Measurements from ENCODE around the gene ITPKB. TPM values are rescaled to one million over a fixed set of nuclear protein-coding genes. Genes with fewer than 3 reads are reported as not detected.

ITPKB gene
- total RNA-seq, 1 donor from 2014 or later, result 9.8 TPM

DNA sequence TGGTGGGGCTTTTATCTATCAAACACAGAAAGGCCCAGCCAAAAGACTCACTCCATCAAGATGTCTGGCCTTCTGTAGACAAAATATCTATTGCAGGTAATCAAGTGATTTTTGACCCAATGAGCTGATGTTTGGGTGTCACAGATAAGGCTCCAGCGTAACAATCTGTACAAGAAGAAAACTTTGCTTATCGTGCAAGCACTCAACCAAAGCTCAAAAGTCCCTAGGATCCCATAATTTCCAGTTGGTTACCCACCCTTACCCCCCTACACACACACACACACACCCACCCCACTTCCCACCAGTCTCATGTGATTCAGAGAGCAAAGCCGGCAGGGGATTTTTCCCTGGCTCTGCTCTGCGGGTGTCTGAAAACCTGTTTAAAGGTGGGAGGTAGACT, 5.8 kb downstream of the ITPKB start:
- peaks cover 14% of the 10 kb centered on the region for H3K27me3 Mint-ChIP-seq
- H3K4me3 Mint-ChIP-seq (ENCODE audit: low read depth), result no peak overlapping the region
- no peaks in the 10 kb centered on the region for H3K9me3 Mint-ChIP-seq (ENCODE audit: low read depth)
- DNase-seq (ENCODE audit: low spot score, unreplicated experiment), result no peak
- H3K36me3 Mint-ChIP-seq (ENCODE audit: insufficient read depth), result peaks cover 2% of the 10 kb centered on the region
- H3K27ac Mint-ChIP-seq, result no peak overlapping the region
- TF ChIP-seq, protein P1, sequence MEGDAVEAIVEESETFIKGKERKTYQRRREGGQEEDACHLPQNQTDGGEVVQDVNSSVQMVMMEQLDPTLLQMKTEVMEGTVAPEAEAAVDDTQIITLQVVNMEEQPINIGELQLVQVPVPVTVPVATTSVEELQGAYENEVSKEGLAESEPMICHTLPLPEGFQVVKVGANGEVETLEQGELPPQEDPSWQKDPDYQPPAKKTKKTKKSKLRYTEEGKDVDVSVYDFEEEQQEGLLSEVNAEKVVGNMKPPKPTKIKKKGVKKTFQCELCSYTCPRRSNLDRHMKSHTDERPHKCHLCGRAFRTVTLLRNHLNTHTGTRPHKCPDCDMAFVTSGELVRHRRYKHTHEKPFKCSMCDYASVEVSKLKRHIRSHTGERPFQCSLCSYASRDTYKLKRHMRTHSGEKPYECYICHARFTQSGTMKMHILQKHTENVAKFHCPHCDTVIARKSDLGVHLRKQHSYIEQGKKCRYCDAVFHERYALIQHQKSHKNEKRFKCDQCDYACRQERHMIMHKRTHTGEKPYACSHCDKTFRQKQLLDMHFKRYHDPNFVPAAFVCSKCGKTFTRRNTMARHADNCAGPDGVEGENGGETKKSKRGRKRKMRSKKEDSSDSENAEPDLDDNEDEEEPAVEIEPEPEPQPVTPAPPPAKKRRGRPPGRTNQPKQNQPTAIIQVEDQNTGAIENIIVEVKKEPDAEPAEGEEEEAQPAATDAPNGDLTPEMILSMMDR (IDR thresholded peaks at IDR 0.05; ENCODE audit: unreplicated experiment), result no peak
- H3K4me1 Mint-ChIP-seq (ENCODE audit: low read depth), result peaks cover 28% of the 10 kb centered on the region

DNA sequence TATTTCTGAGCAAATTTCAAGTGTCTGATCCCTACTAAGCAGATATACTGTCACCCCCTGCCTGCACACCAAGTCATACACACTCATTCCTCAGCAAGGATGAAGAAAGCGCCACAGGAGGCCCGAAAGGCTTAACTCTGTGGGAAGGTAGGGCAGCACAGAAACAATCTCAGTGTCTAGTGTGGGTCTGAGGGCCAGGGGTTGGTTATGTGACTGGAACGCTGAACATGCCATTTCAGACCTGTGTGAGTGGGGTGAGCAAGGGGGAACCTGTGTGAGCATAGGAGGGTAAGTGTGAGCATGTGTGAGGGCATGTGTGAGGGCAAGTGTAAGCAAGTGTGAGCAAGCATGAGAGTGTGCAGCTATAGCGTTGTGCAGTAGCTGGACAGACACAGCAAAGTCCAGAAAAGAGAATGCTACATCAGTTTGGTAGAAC, 6.2 kb downstream of the ITPKB start:
- no peak for DNase-seq (ENCODE audit: low spot score, unreplicated experiment)
- Mint-ChIP-seq H3K4me1 (ENCODE audit: low read depth) (peaks cover 32% of the 10 kb centered on the region), H3K9me3 (ENCODE audit: low read depth) (no peaks in the 10 kb centered on the region), H3K4me3 (ENCODE audit: low read depth) (no peak overlapping the region), H3K27me3 (peaks cover 14% of the 10 kb centered on the region), H3K27ac (no peak overlapping the region), H3K36me3 (ENCODE audit: insufficient read depth) (peaks cover 2% of the 10 kb centered on the region)
- TF ChIP-seq, protein P1 (IDR thresholded peaks at IDR 0.05; ENCODE audit: unreplicated experiment), result no peak

DNA sequence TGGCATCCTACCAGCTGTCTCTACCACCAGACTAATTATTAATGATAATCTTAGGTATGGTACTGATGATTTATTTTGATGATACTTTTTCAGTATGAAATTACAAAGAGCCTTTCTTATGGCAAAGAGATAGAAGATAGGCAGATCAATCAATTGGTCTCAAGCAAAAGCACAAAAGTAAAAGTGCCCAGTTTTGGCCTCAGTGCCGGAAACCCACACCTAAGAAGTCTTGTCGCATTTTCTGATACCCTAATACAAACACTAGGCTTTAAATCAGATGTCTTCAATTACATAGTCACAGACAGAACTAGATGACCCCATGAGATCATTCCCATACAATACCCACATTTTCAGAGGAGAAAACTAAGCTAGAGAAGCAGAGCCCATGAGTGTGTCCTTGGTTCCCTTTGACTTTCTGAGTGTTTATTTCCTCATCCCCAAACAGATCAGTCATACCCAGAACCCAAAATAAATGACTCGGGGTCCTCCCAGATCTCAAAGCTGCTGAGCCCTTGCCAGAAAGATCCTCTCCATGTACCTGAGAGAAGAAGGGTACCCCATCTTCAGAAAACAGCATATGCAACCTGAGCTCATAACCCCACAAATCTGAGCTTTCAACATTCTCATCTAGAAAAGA, 7.7 kb downstream of the ITPKB start:
- Mint-ChIP-seq H3K36me3 (ENCODE audit: insufficient read depth) (peaks cover 2% of the 10 kb centered on the region), H3K4me1 (ENCODE audit: low read depth) (peaks cover 37% of the 10 kb centered on the region), H3K27me3 (peaks cover 14% of the 10 kb centered on the region), H3K9me3 (ENCODE audit: low read depth) (no peaks in the 10 kb centered on the region), H3K4me3 (ENCODE audit: low read depth) (no peak overlapping the region), H3K27ac (no peak overlapping the region)
- no peak for DNase-seq (ENCODE audit: low spot score, unreplicated experiment)
- TF ChIP-seq, protein P1 (IDR thresholded peaks at IDR 0.05; ENCODE audit: unreplicated experiment), result no peak

DNA sequence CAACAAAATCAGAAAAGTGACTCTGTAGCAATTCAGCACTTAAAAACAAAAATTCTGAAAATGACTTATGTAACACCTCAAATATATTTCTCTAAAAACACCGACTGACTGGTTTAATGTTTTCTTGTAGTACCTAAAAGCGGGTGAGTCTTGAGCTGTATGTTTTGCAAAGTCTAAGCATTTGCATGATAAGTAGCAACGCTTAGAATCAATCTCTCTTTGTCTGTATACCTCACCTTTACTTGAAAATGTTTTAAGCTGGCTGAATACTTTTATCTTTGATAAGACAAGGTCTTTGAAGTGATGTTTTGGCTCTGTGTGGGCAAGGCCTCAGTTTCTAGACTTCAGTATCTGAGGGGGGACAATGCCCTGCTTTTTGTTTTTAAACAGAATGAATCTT, 8.2 kb downstream of the ITPKB start:
- Mint-ChIP-seq H3K4me3 (ENCODE audit: low read depth) (no peak overlapping the region), H3K4me1 (ENCODE audit: low read depth) (peaks cover 37% of the 10 kb centered on the region), H3K27ac (no peak overlapping the region), H3K9me3 (ENCODE audit: low read depth) (no peaks in the 10 kb centered on the region), H3K36me3 (ENCODE audit: insufficient read depth) (peaks cover 2% of the 10 kb centered on the region), H3K27me3 (peaks cover 12% of the 10 kb centered on the region)
- TF ChIP-seq, protein P1 (IDR thresholded peaks at IDR 0.05; ENCODE audit: unreplicated experiment), result no peak
- DNase-seq (ENCODE audit: low spot score, unreplicated experiment), result no peak

DNA sequence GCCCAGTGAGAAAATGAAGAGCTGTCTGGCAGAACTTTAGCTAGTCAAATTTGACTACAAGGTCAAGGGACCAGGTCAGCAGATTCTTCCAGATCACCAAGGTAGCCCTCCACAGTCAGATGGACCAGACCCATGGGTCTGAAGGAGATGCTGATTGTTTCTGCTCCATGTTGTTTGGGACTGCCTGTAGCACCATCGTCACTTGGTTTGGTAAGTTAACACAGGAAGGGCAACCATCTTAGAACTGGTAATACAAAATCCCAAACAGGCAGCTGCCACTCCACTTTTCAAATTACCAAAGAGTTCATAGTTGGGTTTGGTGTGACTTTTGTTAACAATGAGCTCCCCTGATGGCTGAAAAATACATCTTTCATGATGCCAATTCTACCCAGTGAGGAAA, 9.0 kb downstream of the ITPKB start:
- Mint-ChIP-seq H3K27me3 (peaks cover 9% of the 10 kb centered on the region), H3K4me3 (ENCODE audit: low read depth) (no peak overlapping the region), H3K9me3 (ENCODE audit: low read depth) (no peaks in the 10 kb centered on the region), H3K36me3 (ENCODE audit: insufficient read depth) (peaks cover 2% of the 10 kb centered on the region), H3K4me1 (ENCODE audit: low read depth) (peaks cover 37% of the 10 kb centered on the region), H3K27ac (no peak overlapping the region)
- TF ChIP-seq, protein P1 (IDR thresholded peaks at IDR 0.05; ENCODE audit: unreplicated experiment), result no peak
- no peak for DNase-seq (ENCODE audit: low spot score, unreplicated experiment)
